Measurements from ENCODE around the gene MUL1.
A peak's percentile ranks its signal among the peaks of the same experiment; 100 is the strongest.

MUL1 gene

GRCh38 chr1:20466273-20466672 lies 41.7 kb downstream of the MUL1 start:
- no peak for DNase-seq (ENCODE audit: low read depth)

- DNase-seq (ENCODE audit: low read depth): no peak
Measured at GRCh38 chr1:20465187-20465586, 42.8 kb downstream of the MUL1 start.

DNA sequence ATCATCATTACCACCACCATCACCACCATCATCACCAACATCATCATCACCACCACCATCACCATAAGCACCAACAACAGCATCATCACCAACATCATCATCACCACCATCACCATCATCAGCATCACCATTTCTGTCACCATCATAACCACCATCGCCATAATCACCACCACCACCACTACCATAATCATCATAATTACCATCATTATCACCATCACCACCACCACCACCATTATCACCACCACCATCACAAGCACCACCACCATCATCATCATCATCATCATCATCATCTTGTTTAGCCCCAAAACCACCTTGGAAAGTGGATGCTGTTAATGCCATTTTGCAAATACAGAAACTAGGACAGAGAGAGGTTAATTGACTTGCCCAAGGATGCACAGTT lies 44.4 kb downstream of the MUL1 start:
- no peak for DNase-seq (ENCODE audit: low read depth)

- no peak for DNase-seq (ENCODE audit: low read depth)
Measured at GRCh38 chr1:20462397-20462796, 45.6 kb downstream of the MUL1 start.

- DNase-seq (ENCODE audit: low read depth): no peak
Measured at GRCh38 chr1:20458717-20459116, 49.2 kb downstream of the MUL1 start.

DNA sequence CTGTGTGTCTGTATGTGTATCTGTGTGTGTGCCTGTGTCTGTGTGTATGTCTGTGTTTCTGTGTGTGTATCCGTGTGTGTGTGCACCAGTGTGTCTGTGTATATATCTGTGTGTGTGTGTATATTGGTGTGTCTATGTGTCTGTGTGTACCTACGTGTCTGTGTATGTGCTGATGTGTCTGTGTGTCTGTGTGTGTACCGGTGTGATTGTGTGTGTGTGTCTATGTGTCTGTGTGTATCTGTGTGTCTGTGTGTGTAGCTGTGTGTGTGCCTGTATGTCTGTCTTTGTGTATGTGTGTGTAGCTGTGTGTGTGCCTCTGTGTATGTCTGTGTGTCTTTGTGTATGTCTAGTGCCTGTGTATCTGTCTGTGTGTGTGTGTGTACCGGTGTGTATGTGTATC lies 53.9 kb downstream of the MUL1 start:
- DNase-seq (ENCODE audit: low read depth): no peak

DNA sequence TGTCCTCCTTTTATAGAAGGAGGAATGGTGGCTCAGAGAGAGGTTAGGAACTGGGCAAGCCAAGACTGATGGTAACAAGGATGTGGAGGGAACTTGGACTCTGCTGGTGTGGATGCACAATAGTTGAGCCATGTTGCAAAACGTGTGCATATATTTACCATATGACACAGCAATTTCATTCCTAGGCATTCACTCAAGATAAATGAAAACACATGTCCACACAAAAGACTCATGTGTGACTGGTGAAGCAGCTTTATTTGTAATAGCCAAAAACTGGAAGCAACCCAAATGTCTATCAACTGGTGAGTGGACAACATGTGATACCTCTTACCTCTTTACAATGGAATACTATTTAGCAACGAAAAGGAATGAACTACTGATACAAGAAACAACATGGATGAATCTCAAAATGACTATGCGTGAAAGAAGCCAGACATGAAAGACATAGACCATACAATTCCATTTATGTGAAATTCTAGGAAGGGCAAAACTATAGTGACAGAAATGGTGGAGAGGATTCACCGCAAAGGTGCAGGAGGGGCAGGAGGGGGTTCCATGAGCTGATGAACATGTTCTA lies 58.1 kb downstream of the MUL1 start:
- peak; percentile 41 for DNase-seq (ENCODE audit: low read depth)
